Mucosa of descending colon (tissue), 3 donors: ENCODE data around the gene TCF12. TPM values are rescaled to one million over a fixed set of nuclear protein-coding genes. Genes with fewer than 3 reads are reported as not detected.

Source experiments
- ATAC-seq: fragments of 200-7000 bp; cut with Tn5 transposase; one replicate; pipeline ENCODE4 v1.9.1; 2020; ENCODE audit warnings: mild to moderate bottlenecking, moderate library complexity
- DNase-seq, 3 donors: peaks; one replicate each; pipeline ENCODE4 v3.0.0-alpha.2; 2020
- H3K36me3 ChIP-seq: fragments of 200-600 bp; one replicate; pipeline ENCODE4 v1.8.0; 2021; ENCODE audit warnings: low read depth, mild to moderate bottlenecking
- H3K4me1 ChIP-seq: fragments of 200-600 bp; one replicate; pipeline ENCODE4 v1.8.0; 2021; ENCODE audit warnings: low read depth, mild to moderate bottlenecking
- H3K4me3 ChIP-seq: fragments of 200-600 bp; one replicate; pipeline ENCODE4 v1.8.0; 2021; ENCODE audit warnings: mild to moderate bottlenecking
- H3K9me3 ChIP-seq: fragments of 200-600 bp; one replicate; pipeline ENCODE4 v1.8.0; 2021; ENCODE audit warnings: mild to moderate bottlenecking
- intact Hi-C, 2 donors: fragments of 100-400 bp; cut with DNase I in 1 of 2; cut with micrococcal nuclease in 1 of 2; formaldehyde crosslinking; loops; one replicate each; pipeline versions ENCODE4 v1.11.0 to v1.11.1; 2022; cut with DNase I, micrococcal nuclease
- total RNA-seq, 3 donors: library from RNA; stranded (reverse); fragmentation: NEBNext Ultra II Directional in 2 of 3; extraction: Animal tissue kit (Norgen Biotek cat#: 25700) in 2 of 3; gene quantifications; one replicate each; pipeline versions ENCODE4 v1.2.1 to v1.2.4, GENCODE V29; 2021 to 2023
- TF ChIP-seq, protein P1 (sequence below): fragments of 200-600 bp; IDR thresholded peaks from one replicate; pipeline ENCODE4 v1.8.0; 2022; ENCODE audit warnings: antibody characterized with exemption, mild to moderate bottlenecking
- donor health status: DM: no; HTN: no; CAD: no; lungs with moderate emphysema.
- donor health status: DM: no; HTN: no; CAD: no.
- donor health status: DM: no; HTN: yes; CAD: no.

TCF12 gene
- total RNA-seq, 3 donors from 2014 or later = 74.1 to 118 (median 106) TPM

DNA sequence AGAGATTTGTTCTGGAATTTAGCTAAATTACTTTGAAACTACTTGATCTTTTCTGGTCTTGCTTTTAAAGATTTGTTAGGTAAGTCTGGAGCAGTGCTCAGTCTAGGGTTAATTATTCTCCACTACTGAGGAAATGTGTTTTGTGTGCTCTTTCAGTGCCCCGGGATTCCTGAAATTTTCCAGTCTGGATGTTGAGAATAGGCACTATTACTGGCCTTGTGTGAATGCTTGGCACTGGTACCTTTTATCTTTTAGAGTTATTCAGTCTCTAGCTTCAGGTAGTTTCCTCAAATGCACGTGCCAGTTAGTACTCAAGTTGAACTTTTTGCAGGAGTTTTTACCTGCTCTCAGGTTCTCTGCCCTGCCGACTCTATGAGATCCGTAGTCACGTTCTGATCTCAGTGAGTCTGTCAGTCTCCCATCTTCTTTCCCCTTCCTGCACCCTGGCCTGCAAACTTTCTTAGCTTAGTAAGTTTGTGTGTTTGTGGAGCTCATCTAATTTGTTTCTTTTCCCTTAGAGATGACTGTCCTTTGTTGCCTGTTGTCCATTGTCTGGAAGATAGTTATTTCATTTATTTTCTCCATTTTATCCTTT is 39.5 kb downstream of the TCF12 start:
- no peak for DNase-seq
- intact Hi-C loops = no loop called here
- H3K4me1 ChIP-seq = no peaks in the 10 kb centered on the region
- H3K36me3 ChIP-seq = no peaks in the 10 kb centered on the region
- ATAC-seq = no peak
- H3K4me3 ChIP-seq = no peak overlapping the region
- peaks cover 13% of the 10 kb centered on the region for H3K9me3 ChIP-seq
- TF ChIP-seq, protein P1, sequence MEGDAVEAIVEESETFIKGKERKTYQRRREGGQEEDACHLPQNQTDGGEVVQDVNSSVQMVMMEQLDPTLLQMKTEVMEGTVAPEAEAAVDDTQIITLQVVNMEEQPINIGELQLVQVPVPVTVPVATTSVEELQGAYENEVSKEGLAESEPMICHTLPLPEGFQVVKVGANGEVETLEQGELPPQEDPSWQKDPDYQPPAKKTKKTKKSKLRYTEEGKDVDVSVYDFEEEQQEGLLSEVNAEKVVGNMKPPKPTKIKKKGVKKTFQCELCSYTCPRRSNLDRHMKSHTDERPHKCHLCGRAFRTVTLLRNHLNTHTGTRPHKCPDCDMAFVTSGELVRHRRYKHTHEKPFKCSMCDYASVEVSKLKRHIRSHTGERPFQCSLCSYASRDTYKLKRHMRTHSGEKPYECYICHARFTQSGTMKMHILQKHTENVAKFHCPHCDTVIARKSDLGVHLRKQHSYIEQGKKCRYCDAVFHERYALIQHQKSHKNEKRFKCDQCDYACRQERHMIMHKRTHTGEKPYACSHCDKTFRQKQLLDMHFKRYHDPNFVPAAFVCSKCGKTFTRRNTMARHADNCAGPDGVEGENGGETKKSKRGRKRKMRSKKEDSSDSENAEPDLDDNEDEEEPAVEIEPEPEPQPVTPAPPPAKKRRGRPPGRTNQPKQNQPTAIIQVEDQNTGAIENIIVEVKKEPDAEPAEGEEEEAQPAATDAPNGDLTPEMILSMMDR = no peak

DNA sequence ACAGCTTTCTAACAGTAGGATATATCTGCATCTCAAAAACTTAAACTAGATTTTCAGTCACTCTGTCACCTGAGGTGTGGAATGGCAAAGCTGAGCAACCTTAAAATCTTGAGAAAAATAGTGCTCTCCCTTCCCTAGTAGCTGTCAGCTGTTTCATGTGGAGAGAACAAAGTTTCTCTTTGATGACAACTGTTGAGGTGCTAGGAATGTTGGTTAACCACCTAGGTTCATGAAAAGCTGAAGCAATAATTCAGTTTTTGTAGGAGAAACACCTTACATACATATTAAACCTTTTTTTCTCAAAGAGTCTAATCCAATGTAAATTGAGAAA is 40.8 kb downstream of the TCF12 start:
- intact Hi-C loops = no loop called here
- Histone ChIP-seq H3K9me3 (peaks cover 13% of the 10 kb centered on the region), H3K4me1 (no peaks in the 10 kb centered on the region), H3K36me3 (no peaks in the 10 kb centered on the region), H3K4me3 (no peak overlapping the region)
- DNase-seq (no peak), ATAC-seq (no peak)
- TF ChIP-seq, protein P1 = no peak

DNA sequence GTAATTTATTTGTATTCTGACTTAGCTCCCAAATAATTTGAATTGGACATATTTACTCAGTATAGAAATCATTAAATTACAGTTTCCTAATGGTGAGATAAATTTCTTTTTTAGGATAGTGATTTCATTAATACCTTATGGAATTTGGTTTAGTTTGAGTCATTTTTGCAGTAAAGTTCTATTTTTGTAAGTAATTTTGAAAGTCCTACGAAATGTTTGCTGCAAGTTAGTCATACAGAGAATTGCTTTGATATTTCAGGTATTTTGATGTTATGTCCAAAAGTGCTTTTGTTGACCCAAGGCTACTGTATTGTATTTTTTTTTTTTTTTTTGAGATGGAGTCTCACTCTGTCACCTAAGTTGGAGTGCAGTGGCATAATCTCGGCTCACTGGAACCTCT is 41.7 kb downstream of the TCF12 start:
- no peaks in the 10 kb centered on the region for H3K4me1 ChIP-seq
- peaks cover 9% of the 10 kb centered on the region for H3K9me3 ChIP-seq
- intact Hi-C loops = no loop called here
- ATAC-seq = no peak
- no peak for DNase-seq
- TF ChIP-seq, protein P1 = no peak
- no peak overlapping the region for H3K4me3 ChIP-seq
- H3K36me3 ChIP-seq = no peaks in the 10 kb centered on the region

DNA sequence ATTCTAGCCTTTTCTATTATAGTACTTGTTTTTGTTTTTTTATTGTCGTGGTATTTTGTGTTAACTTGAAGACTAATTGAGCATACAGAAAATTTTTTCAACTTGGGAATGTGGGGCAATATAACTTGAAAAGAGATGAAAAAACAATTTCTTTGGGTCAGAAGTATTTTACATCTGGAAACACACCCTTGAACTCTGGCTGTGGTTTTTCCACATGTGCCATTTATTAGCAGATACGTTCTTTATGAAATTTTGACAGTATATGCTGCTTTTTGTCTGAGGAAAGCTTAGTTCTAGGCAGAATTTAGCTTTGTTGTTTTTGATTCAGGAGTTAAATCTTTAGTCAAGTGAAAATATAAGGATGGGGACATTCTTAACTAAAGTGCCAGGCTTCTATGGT is 44.7 kb downstream of the TCF12 start:
- ATAC-seq (no peak), DNase-seq (no peak)
- intact Hi-C loops = no loop called here
- Histone ChIP-seq H3K4me1 (peaks cover 1% of the 10 kb centered on the region), H3K36me3 (no peaks in the 10 kb centered on the region), H3K9me3 (no peaks in the 10 kb centered on the region), H3K4me3 (no peak overlapping the region)
- TF ChIP-seq, protein P1 = no peak

DNA sequence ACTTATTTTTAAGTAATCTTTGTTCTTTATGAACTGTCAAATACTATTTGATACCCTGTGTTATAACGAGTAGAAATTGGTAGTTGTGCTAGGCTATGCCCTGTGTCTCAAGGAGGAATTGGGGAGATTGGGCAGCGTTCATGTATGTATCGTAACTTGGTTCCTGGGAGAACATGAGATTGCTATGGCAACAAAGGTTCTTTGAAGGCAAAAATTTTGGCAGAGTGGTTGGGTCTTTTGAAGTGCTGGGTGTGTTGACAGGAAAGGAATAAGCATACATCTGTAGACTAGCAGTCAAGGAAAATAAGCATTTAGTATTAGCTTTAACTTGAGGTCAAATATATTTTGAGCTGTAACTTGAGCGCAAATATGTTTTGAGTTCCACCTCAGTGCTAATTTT is 45.3 kb downstream of the TCF12 start:
- intact Hi-C loops = no loop called here
- ATAC-seq (no peak), DNase-seq (no peak)
- no peaks in the 10 kb centered on the region for H3K9me3 ChIP-seq
- TF ChIP-seq, protein P1 = no peak
- H3K4me1 ChIP-seq = peaks cover 7% of the 10 kb centered on the region
- no peaks in the 10 kb centered on the region for H3K36me3 ChIP-seq
- H3K4me3 ChIP-seq = no peak overlapping the region

DNA sequence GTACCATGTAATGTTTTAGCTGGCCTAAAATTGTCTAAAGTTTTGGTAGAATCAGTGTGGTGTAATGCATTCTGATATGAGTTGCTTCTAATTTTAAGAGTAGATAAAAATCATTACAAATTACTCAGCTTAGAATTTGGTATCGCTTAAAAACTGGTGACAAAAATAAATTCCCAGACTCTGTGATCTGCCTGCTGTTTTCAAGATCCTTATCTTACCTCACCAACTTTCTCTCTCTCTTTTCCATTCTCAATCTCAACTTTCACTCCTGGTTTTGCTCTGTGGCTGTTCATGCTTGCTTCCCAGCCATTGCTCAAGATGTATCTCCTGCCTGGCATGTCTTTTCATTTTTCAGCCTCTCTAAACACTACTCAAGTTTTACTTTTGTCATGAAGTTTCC is 45.7 kb downstream of the TCF12 start:
- TF ChIP-seq, protein P1 = no peak
- Histone ChIP-seq H3K36me3 (no peaks in the 10 kb centered on the region), H3K4me1 (peaks cover 8% of the 10 kb centered on the region), H3K9me3 (no peaks in the 10 kb centered on the region), H3K4me3 (no peak overlapping the region)
- intact Hi-C loops = no loop called here
- no peak for ATAC-seq
- DNase-seq = no peak
